GM18951 (cell line): ENCODE results near the gene SPOCK2.

ENCODE experiments used
- POLR2A ChIP-seq: IDR thresholded peaks from 4 replicates; pipeline ENCODE4 v1.6.1; 2011; ENCODE audit warnings: mild to moderate bottlenecking; ENCODE audit not compliant: insufficient read length, insufficient read depth; ENCODE audit errors: extremely low read depth
- in situ Hi-C: fragments of 300-500 bp; cut with MboI; formaldehyde crosslinking; loops from one replicate; pipeline ENCODE4 v1.12.0; 2022; ENCODE audit warnings: low sequenced_read_pairs, mixed read lengths, inconsistent platforms; ENCODE audit not compliant: unreplicated experiment

SPOCK2 gene

GRCh38 chr10:72026278-72027111 is 61.9 kb downstream of the SPOCK2 start:
- in situ Hi-C loops, result no loop called here
- no peak for TF ChIP-seq POLR2A

- no peak for TF ChIP-seq POLR2A
- in situ Hi-C loops, result no loop called here
Measured at GRCh38 chr10:72025832-72026231, 62.5 kb downstream of the SPOCK2 start.

- no peak for TF ChIP-seq POLR2A
- in situ Hi-C loops, result no loop called here
Measured at GRCh38 chr10:72025400-72025799, 63.0 kb downstream of the SPOCK2 start.

- in situ Hi-C loops, result no loop called here
Measured at GRCh38 chr10:72024596-72024995, 63.8 kb downstream of the SPOCK2 start.

GRCh38 chr10:72022228-72022627 is 66.1 kb downstream of the SPOCK2 start:
- TF ChIP-seq POLR2A, result no peak
- in situ Hi-C loops, result no loop called here

More at GRCh38 chr10:72024596-72024995, 63.8 kb downstream of the SPOCK2 start:
- no peak for TF ChIP-seq POLR2A

- TF ChIP-seq POLR2A, result no peak
- in situ Hi-C loops, result no loop called here
Measured at GRCh38 chr10:72020914-72021809, 67.2 kb downstream of the SPOCK2 start.

- TF ChIP-seq POLR2A, result no peak
- in situ Hi-C loops, result no loop called here
Measured at GRCh38 chr10:72019085-72019876, 69.1 kb downstream of the SPOCK2 start.

- in situ Hi-C loops, result no loop called here
- no peak for TF ChIP-seq POLR2A
Measured at GRCh38 chr10:72016608-72017300, 71.6 kb downstream of the SPOCK2 start.

GRCh38 chr10:72015841-72016240 is 72.5 kb downstream of the SPOCK2 start:
- in situ Hi-C loops, result no loop called here
- TF ChIP-seq POLR2A, result no peak

GRCh38 chr10:72014785-72015480 is 73.4 kb downstream of the SPOCK2 start:
- TF ChIP-seq POLR2A, result no peak
- in situ Hi-C loops, result no loop called here

GRCh38 chr10:72014197-72014596 is 74.2 kb downstream of the SPOCK2 start:
- no peak for TF ChIP-seq POLR2A
- in situ Hi-C loops, result no loop called here
